HEK293 (cell line): ENCODE measurements around the gene HPSE2.
A peak's percentile ranks its signal among the peaks of the same experiment; 100 is the strongest.

Source experiments
- CTCF ChIA-PET: fragments of 350-600 bp; formaldehyde crosslinking; extraction: SDS; loops from one replicate; lab custom pipeline; 2021; ENCODE audit warnings: antibody characterized with exemption; lab: Yijun Ruan, JAX
- POLR2A ChIA-PET: fragments of 300-600 bp; formaldehyde crosslinking; extraction: SDS; loops from one replicate; lab custom pipeline; 2020; ENCODE audit warnings: antibody characterized with exemption, inconsistent platforms; lab: Yijun Ruan, JAX
- H3K27ac ChIP-seq: fragments of 200-500 bp; sonication (Bioruptor generic); 2 replicates; pipeline ENCODE4 v1.5.1; 2014; ENCODE audit warnings: low read depth, low read length, control low read depth, inconsistent platforms; ENCODE audit errors: extremely low read depth
- H3K36me3 ChIP-seq, 2 experiments: fragments of 200-500 bp in 1 of 2; sonication (Bioruptor generic) in 1 of 2; 1 replicate in 1 of 2; 2 replicates in 1 of 2; pipeline ENCODE4 v1.5.1; 2014 to 2017; ENCODE audit warnings: inconsistent platforms in 2 of 2, low read length in 2 of 2; ENCODE audit not compliant: control insufficient read depth in 2 of 2, insufficient read depth in 1 of 2
- H3K4me1 ChIP-seq: fragments of 200-500 bp; sonication (Bioruptor generic); 2 replicates; pipeline ENCODE4 v1.5.1; 2014; ENCODE audit warnings: mild to moderate bottlenecking, low read length, inconsistent platforms; ENCODE audit not compliant: control insufficient read depth, insufficient read depth
- H3K4me3 ChIP-seq: 2 replicates; pipeline ENCODE4 v1.5.1; 2011; ENCODE audit warnings: low read depth, mild to moderate bottlenecking, control low read depth, low read length, moderate library complexity
- H3K9me3 ChIP-seq: fragments of 200-500 bp; sonication (Bioruptor generic); 2 replicates; pipeline ENCODE4 v1.5.1; 2014; ENCODE audit warnings: low read depth, low read length, inconsistent platforms; ENCODE audit not compliant: control insufficient read depth, insufficient read depth
- GFI1B ChIP-seq: fragments of 450-650 bp; formaldehyde crosslinking; IDR thresholded peaks from 2 replicates; pipeline ENCODE4 v1.5.1; 2016; ENCODE audit warnings: missing biosample characterization, missing genetic modification characterization
- KLF1 ChIP-seq: fragments of 450-650 bp; formaldehyde crosslinking; IDR thresholded peaks from 2 replicates; pipeline ENCODE4 v1.5.1; 2016; ENCODE audit warnings: missing biosample characterization, missing genetic modification characterization
- REPIN1 ChIP-seq: fragments of 450-650 bp; formaldehyde crosslinking; IDR thresholded peaks from 2 replicates; pipeline ENCODE4 v1.5.1; 2017; ENCODE audit warnings: missing biosample characterization, missing genetic modification characterization, low read depth
- ZFHX2 ChIP-seq: fragments of 450-650 bp; formaldehyde crosslinking; conservative IDR thresholded peaks from 2 replicates; pipeline ENCODE4 v1.5.1; 2016; ENCODE audit warnings: missing biosample characterization, missing genetic modification characterization
- ZNF2 ChIP-seq: fragments of 450-650 bp; formaldehyde crosslinking; IDR thresholded peaks from 2 replicates; pipeline ENCODE4 v1.5.1; 2016; ENCODE audit warnings: missing biosample characterization, missing genetic modification characterization
- ZNF202 ChIP-seq: fragments of 450-650 bp; formaldehyde crosslinking; IDR thresholded peaks from 2 replicates; pipeline ENCODE4 v1.5.1; 2016; ENCODE audit warnings: missing biosample characterization, missing genetic modification characterization, borderline replicate concordance
- ZNF341 ChIP-seq: fragments of 450-650 bp; formaldehyde crosslinking; IDR thresholded peaks from 2 replicates; pipeline ENCODE4; 2016; ENCODE audit warnings: low read depth, missing biosample characterization, missing genetic modification characterization
- ZNF416 ChIP-seq: fragments of 450-650 bp; formaldehyde crosslinking; IDR thresholded peaks from 2 replicates; pipeline ENCODE4 v1.5.1; 2016; ENCODE audit warnings: missing biosample characterization, missing genetic modification characterization
- ZNF510 ChIP-seq: fragments of 450-650 bp; formaldehyde crosslinking; IDR thresholded peaks from 2 replicates; pipeline ENCODE4 v1.5.1; 2018; ENCODE audit warnings: mild to moderate bottlenecking, missing genetic modification characterization, missing biosample characterization; ENCODE audit not compliant: insufficient replicate concordance
- ZNF555 ChIP-seq: fragments of 450-650 bp; formaldehyde crosslinking; conservative IDR thresholded peaks from 2 replicates; pipeline ENCODE4 v1.5.1; 2017; ENCODE audit warnings: missing biosample characterization, mild to moderate bottlenecking, missing genetic modification characterization, inconsistent platforms
- ZNF623 ChIP-seq: fragments of 450-650 bp; formaldehyde crosslinking; IDR thresholded peaks from 2 replicates; pipeline ENCODE4 v1.5.1; 2016; ENCODE audit warnings: missing biosample characterization, missing genetic modification characterization
- ZNF664 ChIP-seq: fragments of 450-650 bp; formaldehyde crosslinking; IDR thresholded peaks from 2 replicates; pipeline ENCODE4 v1.5.1; 2016; ENCODE audit warnings: missing biosample characterization, missing genetic modification characterization
- ZNF777 ChIP-seq: fragments of 450-650 bp; formaldehyde crosslinking; IDR thresholded peaks from 2 replicates; pipeline ENCODE4 v1.5.1; 2017; ENCODE audit warnings: missing biosample characterization, missing genetic modification characterization, borderline replicate concordance
- TF ChIP-seq, protein P1 (sequence below): fragments of 450-650 bp; formaldehyde crosslinking; IDR thresholded peaks from 2 replicates; pipeline ENCODE4 v1.5.1; 2016; ENCODE audit warnings: missing biosample characterization, missing genetic modification characterization
- TF ChIP-seq, protein P2 (sequence below): fragments of 450-650 bp; formaldehyde crosslinking; IDR thresholded peaks from 2 replicates; pipeline ENCODE4 v1.5.1; 2017; ENCODE audit warnings: missing biosample characterization, missing genetic modification characterization
- TF ChIP-seq, protein P3 (sequence below): fragments of 450-650 bp; formaldehyde crosslinking; IDR thresholded peaks from 2 replicates; pipeline ENCODE4 v1.5.1; 2017; ENCODE audit warnings: missing biosample characterization, missing genetic modification characterization
- TF ChIP-seq, protein P4 (sequence below): fragments of 450-650 bp; formaldehyde crosslinking; optimal IDR thresholded peaks from 2 replicates; pipeline ENCODE3; 2016; ENCODE audit warnings: missing biosample characterization, mild to moderate bottlenecking, missing genetic modification characterization

Gene HPSE2

DNA sequence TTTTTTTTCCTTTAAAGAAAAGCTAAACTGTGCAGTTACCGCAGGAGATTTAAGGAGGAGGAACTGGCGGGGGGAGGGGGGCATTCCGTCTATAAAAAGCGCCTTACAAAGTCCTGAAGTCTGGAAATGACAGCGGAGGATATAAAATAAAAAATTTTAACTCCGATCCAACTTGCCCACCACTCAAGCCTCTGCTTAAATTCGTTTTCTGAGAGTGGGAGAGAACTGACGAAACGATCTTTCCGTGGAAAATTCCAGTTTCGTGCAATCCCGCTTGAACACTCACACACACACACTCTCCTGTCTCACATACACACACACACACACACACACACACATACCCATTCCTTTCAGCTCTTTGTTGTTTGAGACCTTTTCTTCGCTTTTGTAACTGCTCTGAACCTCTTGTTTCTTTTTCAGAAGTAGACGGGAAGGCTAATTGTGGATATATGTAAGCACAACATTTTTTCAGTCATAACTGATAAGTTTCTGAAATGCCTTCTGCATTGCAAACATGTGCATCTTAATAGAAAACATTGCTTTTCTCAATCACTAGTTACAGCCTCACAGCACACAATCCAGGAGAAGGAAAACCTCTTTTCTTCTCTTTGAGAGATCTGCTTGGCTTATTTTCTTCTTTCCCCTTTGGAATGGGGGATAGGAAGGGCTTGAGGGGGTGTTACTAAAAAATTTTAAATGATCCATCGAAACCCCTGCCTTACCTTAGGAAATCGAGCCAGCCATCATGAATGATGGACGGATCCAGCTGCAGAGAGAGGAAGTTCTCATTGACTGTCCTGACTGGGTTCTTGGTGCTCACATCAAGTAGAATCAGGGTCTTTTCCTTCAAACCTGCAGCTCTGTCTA, 628 bp downstream of the HPSE2 start:
- TF ChIP-seq, protein P1, sequence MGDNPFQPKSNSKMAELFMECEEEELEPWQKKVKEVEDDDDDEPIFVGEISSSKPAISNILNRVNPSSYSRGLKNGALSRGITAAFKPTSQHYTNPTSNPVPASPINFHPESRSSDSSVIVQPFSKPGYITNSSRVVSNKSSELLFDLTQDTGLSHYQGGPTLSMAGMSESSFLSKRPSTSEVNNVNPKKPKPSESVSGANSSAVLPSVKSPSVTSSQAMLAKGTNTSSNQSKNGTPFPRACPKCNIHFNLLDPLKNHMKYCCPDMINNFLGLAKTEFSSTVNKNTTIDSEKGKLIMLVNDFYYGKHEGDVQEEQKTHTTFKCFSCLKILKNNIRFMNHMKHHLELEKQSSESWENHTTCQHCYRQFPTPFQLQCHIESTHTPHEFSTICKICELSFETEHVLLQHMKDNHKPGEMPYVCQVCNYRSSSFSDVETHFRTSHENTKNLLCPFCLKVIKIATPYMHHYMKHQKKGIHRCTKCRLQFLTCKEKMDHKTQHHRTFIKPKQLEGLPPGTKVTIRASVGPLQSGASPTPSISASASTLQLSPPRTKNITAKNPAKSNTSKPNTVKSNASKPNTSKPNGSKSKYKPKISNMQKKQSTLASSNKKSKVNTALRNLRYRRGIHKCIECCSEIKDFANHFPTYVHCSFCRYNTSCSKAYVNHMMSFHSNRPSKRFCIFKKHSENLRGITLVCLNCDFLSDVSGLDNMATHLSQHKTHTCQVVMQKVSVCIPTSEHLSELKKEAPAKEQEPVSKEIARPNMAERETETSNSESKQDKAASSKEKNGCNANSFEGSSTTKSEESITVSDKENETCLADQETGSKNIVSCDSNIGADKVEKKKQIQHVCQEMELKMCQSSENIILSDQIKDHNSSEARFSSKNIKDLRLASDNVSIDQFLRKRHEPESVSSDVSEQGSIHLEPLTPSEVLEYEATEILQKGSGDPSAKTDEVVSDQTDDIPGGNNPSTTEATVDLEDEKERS: no peak
- TF ChIP-seq, protein P2, sequence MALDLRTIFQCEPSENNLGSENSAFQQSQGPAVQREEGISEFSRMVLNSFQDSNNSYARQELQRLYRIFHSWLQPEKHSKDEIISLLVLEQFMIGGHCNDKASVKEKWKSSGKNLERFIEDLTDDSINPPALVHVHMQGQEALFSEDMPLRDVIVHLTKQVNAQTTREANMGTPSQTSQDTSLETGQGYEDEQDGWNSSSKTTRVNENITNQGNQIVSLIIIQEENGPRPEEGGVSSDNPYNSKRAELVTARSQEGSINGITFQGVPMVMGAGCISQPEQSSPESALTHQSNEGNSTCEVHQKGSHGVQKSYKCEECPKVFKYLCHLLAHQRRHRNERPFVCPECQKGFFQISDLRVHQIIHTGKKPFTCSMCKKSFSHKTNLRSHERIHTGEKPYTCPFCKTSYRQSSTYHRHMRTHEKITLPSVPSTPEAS (tag by site-specific recombination): peak; percentile 14; the same call in 1 of the 2 replicates
- TF ChIP-seq ZFHX2: no peak
- POLR2A ChIA-PET: no interaction called here
- no peak overlapping the region for H3K27ac ChIP-seq
- no peaks in the 10 kb centered on the region for H3K36me3 ChIP-seq
- H3K4me3 ChIP-seq: no peak overlapping the region
- peaks cover 3% of the 10 kb centered on the region; the same call in 1 of the 2 replicates for H3K4me1 ChIP-seq
- CTCF ChIA-PET: no interaction called here
- H3K9me3 ChIP-seq: no peaks in the 10 kb centered on the region

DNA sequence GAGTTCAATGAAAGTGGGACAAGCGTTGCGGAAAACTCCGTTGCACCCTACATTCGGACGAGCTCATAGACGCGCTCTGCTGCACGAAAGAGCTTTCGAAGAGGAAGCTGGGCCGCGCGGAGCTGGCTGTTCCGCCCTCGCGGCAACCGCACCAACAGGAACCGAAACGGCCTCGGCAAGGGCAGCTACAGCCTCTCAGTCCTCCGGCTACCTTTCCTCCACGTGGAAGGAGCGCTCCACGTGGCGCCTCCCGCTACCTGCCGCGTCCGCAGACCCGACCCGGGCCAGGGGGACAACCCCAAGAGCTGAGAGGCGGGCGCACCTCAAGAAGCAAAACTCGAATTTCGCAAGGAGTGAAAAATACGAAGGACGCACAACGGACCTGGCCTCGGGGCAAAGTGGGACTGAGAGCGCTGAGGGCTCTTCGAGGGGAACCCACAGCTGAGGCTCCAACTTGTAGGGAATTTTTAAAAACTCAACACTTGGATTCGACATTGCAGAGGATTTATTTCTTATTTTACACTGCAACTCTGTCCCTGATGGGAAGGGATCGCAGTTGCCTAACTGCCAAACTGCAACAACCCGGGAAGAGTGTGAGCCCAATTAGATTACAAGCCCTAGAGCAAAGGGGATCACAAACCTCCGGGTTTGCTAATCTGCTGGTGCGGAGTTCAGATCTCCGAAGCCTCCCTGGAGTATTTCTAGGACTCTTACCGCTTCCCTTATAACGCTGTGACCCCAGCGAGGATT, 1.4 kb downstream of the HPSE2 start:
- Histone ChIP-seq H3K4me1 (peaks cover 3% of the 10 kb centered on the region; the same call in 1 of the 2 replicates), H3K9me3 (no peaks in the 10 kb centered on the region), H3K4me3 (no peak overlapping the region), H3K36me3 (no peaks in the 10 kb centered on the region), H3K27ac (no peak overlapping the region)
- TF ChIP-seq ZNF416 (tag by site-specific recombination): no peak
- no peak for TF ChIP-seq ZNF555 (tag by site-specific recombination)
- TF ChIP-seq, protein P3, sequence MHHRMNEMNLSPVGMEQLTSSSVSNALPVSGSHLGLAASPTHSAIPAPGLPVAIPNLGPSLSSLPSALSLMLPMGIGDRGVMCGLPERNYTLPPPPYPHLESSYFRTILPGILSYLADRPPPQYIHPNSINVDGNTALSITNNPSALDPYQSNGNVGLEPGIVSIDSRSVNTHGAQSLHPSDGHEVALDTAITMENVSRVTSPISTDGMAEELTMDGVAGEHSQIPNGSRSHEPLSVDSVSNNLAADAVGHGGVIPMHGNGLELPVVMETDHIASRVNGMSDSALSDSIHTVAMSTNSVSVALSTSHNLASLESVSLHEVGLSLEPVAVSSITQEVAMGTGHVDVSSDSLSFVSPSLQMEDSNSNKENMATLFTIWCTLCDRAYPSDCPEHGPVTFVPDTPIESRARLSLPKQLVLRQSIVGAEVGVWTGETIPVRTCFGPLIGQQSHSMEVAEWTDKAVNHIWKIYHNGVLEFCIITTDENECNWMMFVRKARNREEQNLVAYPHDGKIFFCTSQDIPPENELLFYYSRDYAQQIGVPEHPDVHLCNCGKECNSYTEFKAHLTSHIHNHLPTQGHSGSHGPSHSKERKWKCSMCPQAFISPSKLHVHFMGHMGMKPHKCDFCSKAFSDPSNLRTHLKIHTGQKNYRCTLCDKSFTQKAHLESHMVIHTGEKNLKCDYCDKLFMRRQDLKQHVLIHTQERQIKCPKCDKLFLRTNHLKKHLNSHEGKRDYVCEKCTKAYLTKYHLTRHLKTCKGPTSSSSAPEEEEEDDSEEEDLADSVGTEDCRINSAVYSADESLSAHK (tag by site-specific recombination): no peak
- TF ChIP-seq GFI1B (tag by site-specific recombination): no peak
- no peak for TF ChIP-seq KLF1 (tag by site-specific recombination)
- TF ChIP-seq ZNF202 (tag by site-specific recombination): no peak
- POLR2A ChIA-PET: no interaction called here
- CTCF ChIA-PET: no interaction called here

DNA sequence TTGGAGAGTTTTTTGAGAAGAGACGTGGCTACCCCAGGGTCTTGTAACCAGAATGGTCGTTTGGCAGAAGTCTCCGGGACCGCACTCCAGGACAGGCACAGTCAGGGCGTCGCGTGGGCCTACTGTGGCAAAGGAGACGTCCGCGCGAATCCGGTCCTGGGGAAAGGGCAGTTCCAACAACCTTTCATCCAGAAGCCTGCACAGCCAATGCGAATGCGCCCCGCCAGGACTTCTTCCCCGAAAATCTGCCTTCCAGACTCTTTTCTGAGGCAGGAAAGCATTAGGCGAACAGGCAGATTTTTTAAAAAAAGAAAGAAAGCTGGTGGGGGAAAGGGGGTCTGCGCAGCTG, 2.0 kb downstream of the HPSE2 start:
- Histone ChIP-seq H3K4me1 (peaks cover 3% of the 10 kb centered on the region; the same call in 1 of the 2 replicates), H3K27ac (no peak overlapping the region), H3K4me3 (no peak overlapping the region), H3K9me3 (no peaks in the 10 kb centered on the region), H3K36me3 (no peaks in the 10 kb centered on the region)
- POLR2A ChIA-PET: no interaction called here
- CTCF ChIA-PET: interaction anchor here (0.6 kb wide), 1 partner anchor 250 kb away, joined by 3 read pairs; no protein-coding TSS in a partner anchor
- no peak for TF ChIP-seq ZNF777
- TF ChIP-seq ZNF664 (tag by site-specific recombination): no peak
- TF ChIP-seq ZNF623: no peak
- TF ChIP-seq ZNF510 (tag by site-specific recombination): no peak
- TF ChIP-seq ZNF341 (tag by site-specific recombination): no peak
- no peak for TF ChIP-seq REPIN1 (tag by site-specific recombination)
- TF ChIP-seq, protein P4, sequence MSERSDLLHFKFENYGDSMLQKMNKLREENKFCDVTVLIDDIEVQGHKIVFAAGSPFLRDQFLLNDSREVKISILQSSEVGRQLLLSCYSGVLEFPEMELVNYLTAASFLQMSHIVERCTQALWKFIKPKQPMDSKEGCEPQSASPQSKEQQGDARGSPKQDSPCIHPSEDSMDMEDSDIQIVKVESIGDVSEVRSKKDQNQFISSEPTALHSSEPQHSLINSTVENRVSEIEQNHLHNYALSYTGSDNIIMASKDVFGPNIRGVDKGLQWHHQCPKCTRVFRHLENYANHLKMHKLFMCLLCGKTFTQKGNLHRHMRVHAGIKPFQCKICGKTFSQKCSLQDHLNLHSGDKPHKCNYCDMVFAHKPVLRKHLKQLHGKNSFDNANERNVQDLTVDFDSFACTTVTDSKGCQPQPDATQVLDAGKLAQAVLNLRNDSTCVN (tag by site-specific recombination): no peak
- no peak for TF ChIP-seq ZNF2 (tag by site-specific recombination)
- TF ChIP-seq, protein P2 (tag by site-specific recombination): no peak
